Neural progenitor cell (in vitro differentiated cells): ENCODE data around the gene ZC3H18. TPM values are rescaled to one million over a fixed set of nuclear protein-coding genes. Genes with fewer than 3 reads are reported as not detected.

Source experiments
- DNase-seq: peaks from one replicate; pipeline ENCODE4 v3.0.0-alpha.2; 2016; ENCODE audit warnings: low spot score
- H2AFZ ChIP-seq: fragments of 200-600 bp; sonication (generic); replicated peaks from 2 replicates; pipeline ENCODE4 v1.6.1; 2016; ENCODE audit warnings: antibody characterized with exemption
- H3F3A ChIP-seq: fragments of 200-600 bp; sonication (generic); 2 replicates; pipeline ENCODE4 v1.6.1; 2016; ENCODE audit warnings: antibody characterized with exemption, low read depth
- H3K27ac ChIP-seq: fragments of 200-600 bp; sonication (generic); 2 replicates; pipeline ENCODE4 v1.5.1; 2016; ENCODE audit warnings: mild to moderate bottlenecking
- H3K27me3 ChIP-seq: fragments of 200-600 bp; sonication (generic); 2 replicates; pipeline ENCODE4 v1.6.1; 2016; ENCODE audit warnings: mild to moderate bottlenecking, moderate library complexity
- H3K36me3 ChIP-seq: fragments of 200-600 bp; sonication (generic); 2 replicates; pipeline ENCODE4 v1.5.1; 2016
- H3K4me1 ChIP-seq: fragments of 200-600 bp; sonication (generic); 2 replicates; pipeline ENCODE4 v1.6.1; 2016; ENCODE audit warnings: mixed run types
- H3K4me2 ChIP-seq: fragments of 200-600 bp; sonication (generic); 2 replicates; pipeline ENCODE4 v1.6.1; 2016
- H3K4me3 ChIP-seq: fragments of 200-600 bp; sonication (generic); 2 replicates; pipeline ENCODE4 v1.5.1; 2016
- H3K79me2 ChIP-seq: fragments of 200-600 bp; sonication (generic); 2 replicates; pipeline ENCODE4 v1.6.1; 2016; ENCODE audit warnings: low read depth
- H3K9ac ChIP-seq: fragments of 200-600 bp; sonication (generic); 2 replicates; pipeline ENCODE4 v1.6.1; 2016
- H3K9me3 ChIP-seq: fragments of 200-600 bp; sonication (generic); 2 replicates; pipeline ENCODE4 v1.5.1; 2016; ENCODE audit warnings: low read depth
- H4K20me1 ChIP-seq: fragments of 200-600 bp; sonication (generic); 2 replicates; pipeline ENCODE4 v1.6.1; 2016; ENCODE audit warnings: low read depth
- H3K27ac Mint-ChIP-seq: 3 replicates; pipeline ENCODE4 v1.8.0; 2021; ENCODE audit warnings: mixed read lengths
- H3K27me3 Mint-ChIP-seq: 2 replicates; pipeline ENCODE4 v1.8.0; 2022; ENCODE audit warnings: low read depth, mild to moderate bottlenecking, inconsistent platforms, moderate library complexity, mixed read lengths; ENCODE audit not compliant: insufficient read depth
- H3K36me3 Mint-ChIP-seq: 3 replicates; pipeline ENCODE4 v1.8.0; 2021; ENCODE audit warnings: mixed read lengths
- H3K4me1 Mint-ChIP-seq: 3 replicates; pipeline ENCODE4 v1.8.0; 2021; ENCODE audit warnings: mixed read lengths
- H3K4me3 Mint-ChIP-seq: 3 replicates; pipeline ENCODE4 v1.8.0; 2021; ENCODE audit warnings: mild to moderate bottlenecking, moderate library complexity, mixed read lengths
- H3K9me3 Mint-ChIP-seq: 3 replicates; pipeline ENCODE4 v1.8.0; 2020; ENCODE audit warnings: mixed read lengths
- EZH2 ChIP-seq: fragments of 200-600 bp; sonication (generic); IDR thresholded peaks from 2 replicates; pipeline ENCODE4 v1.6.1; 2017; ENCODE audit warnings: antibody characterized with exemption, mild to moderate bottlenecking, moderate library complexity
- EZH2phosphoT487 ChIP-seq: fragments of 200-600 bp; sonication (generic); IDR thresholded peaks from 2 replicates; pipeline ENCODE4 v1.6.1; 2017; ENCODE audit warnings: antibody characterized with exemption
- total RNA-seq: library from RNA; depleted of rRNA; stranded (reverse); fragments of >200 nt; gene quantifications from 2 replicates; pipeline ENCODE4 v1.2.3, GENCODE V29; 2015; ENCODE audit warnings: low replicate concordance
- TF ChIP-seq, protein P1 (sequence below): fragments of 200-600 bp; sonication (generic); IDR thresholded peaks from 2 replicates; pipeline ENCODE4 v1.5.1; 2017; ENCODE audit warnings: antibody characterized with exemption, mild to moderate bottlenecking

The ZC3H18 gene
- total RNA-seq, 1 donor from 2014 or later = 24.2 TPM

DNA sequence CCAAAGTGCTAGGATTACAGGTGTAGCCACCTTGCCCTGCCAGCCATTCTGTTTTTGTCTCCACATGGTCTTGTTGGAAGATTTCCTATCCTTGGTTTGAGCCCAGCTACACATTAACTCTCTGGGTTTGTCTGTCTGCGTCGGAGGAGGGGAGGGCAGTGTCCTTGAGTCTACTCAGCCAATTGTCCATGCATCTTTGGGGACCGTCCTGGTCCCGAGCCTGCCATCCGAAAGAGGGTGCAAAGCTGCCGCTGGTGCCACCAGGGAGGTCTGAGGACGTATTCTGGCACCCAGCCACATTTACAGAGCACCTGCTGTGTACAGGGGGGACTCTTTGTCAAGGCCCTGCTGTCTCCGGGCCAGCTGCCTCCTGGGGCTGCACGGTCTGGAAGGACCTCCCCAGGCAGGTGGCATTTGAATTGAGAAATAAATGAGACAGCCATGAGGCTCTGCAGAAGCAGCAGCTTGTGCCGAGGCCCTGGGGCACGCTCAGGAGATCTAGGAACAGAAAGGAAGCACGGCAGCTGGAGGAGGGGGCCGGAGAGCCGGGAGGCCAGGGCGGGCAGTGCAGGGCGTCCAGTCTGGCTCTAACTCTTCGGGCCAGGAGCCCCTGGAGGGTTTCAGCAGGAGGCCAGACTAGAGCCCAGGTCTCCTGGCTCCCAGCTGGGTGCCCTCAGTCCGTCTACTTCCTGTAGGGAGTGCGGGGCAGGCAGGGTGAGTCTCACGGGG lies 79.2 kb downstream of the ZC3H18 start:
- Histone ChIP-seq H3K79me2 (peaks cover 8% of the 10 kb centered on the region), H3K9ac (no peak overlapping the region), H3K9me3 (no peaks in the 10 kb centered on the region), H3K36me3 (no peaks in the 10 kb centered on the region), H3K27me3 (no peaks in the 10 kb centered on the region), H3F3A (peaks cover 6% of the 10 kb centered on the region), H2AFZ (no peak overlapping the region), H4K20me1 (peaks cover 20% of the 10 kb centered on the region), H3K4me2 (peak overlapping the region; percentile 95), H3K4me1 (peaks cover 10% of the 10 kb centered on the region), H3K4me3 (peak overlapping the region; percentile 79), H3K27ac (no peak overlapping the region)
- peak overlapping the region; percentile 65 for H3K4me3 Mint-ChIP-seq
- H3K27me3 Mint-ChIP-seq = peaks cover 9% of the 10 kb centered on the region
- TF ChIP-seq, protein P1, sequence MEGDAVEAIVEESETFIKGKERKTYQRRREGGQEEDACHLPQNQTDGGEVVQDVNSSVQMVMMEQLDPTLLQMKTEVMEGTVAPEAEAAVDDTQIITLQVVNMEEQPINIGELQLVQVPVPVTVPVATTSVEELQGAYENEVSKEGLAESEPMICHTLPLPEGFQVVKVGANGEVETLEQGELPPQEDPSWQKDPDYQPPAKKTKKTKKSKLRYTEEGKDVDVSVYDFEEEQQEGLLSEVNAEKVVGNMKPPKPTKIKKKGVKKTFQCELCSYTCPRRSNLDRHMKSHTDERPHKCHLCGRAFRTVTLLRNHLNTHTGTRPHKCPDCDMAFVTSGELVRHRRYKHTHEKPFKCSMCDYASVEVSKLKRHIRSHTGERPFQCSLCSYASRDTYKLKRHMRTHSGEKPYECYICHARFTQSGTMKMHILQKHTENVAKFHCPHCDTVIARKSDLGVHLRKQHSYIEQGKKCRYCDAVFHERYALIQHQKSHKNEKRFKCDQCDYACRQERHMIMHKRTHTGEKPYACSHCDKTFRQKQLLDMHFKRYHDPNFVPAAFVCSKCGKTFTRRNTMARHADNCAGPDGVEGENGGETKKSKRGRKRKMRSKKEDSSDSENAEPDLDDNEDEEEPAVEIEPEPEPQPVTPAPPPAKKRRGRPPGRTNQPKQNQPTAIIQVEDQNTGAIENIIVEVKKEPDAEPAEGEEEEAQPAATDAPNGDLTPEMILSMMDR = no peak
- TF ChIP-seq EZH2phosphoT487 (no peak), EZH2 (no peak)
- no peaks in the 10 kb centered on the region for H3K9me3 Mint-ChIP-seq
- H3K27ac Mint-ChIP-seq = peak overlapping the region; percentile 62
- H3K4me1 Mint-ChIP-seq = peaks cover 27% of the 10 kb centered on the region
- H3K36me3 Mint-ChIP-seq = peaks cover 2% of the 10 kb centered on the region
- DNase-seq = no peak

DNA sequence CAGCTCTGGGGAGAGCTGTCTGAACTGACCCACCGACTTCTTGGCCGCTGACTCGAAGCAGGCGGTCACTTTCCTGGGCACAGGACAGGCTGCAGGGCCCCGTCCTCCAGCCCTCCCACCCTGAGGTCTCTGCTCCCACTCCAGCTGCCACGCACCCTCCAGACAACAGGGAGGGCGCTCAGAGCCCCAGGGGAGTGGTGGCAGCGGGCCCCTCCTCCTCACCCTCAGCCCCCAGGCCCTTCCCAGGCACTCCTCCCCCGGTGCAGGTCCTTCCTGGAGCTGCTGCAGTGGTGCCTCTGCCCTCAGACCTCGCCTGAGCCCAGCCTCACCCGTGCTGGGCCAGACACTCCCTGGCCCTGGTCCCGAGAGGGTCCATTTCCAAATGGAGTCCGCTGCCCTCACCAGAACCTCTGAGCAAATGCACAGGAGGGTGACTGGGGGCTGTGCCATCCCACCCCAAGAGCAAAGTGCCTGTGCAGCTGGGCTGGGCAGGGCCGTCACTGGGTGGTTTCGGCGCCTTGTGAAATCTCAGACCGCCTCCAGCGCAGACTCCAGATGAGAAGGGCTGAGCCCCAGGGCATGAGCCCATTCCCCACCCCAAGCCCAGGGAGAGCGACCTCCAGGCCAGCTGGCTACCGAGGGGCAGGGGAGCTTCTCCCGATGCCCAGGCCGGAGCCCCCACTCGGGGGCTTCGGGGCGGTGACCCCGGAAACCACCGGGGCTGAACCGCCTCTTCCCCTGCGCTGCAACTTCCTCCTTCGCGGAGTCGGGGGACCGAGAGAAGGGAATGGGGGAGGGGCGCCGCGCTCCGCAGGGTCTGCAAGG lies 79.9 kb downstream of the ZC3H18 start:
- Mint-ChIP-seq H3K9me3 (no peaks in the 10 kb centered on the region), H3K27me3 (peaks cover 7% of the 10 kb centered on the region), H3K4me1 (peaks cover 19% of the 10 kb centered on the region), H3K36me3 (peaks cover 2% of the 10 kb centered on the region), H3K27ac (no peak overlapping the region), H3K4me3 (peak overlapping the region; percentile 84)
- H2AFZ ChIP-seq = no peak overlapping the region
- peak overlapping the region; percentile 95 for H3K4me2 ChIP-seq
- no peaks in the 10 kb centered on the region for H3K9me3 ChIP-seq
- H4K20me1 ChIP-seq = peaks cover 20% of the 10 kb centered on the region
- peaks cover 6% of the 10 kb centered on the region for H3F3A ChIP-seq
- no peaks in the 10 kb centered on the region for H3K36me3 ChIP-seq
- peak overlapping the region; percentile 79 for H3K4me3 ChIP-seq
- DNase-seq = peak; percentile 71
- H3K4me1 ChIP-seq = peaks cover 10% of the 10 kb centered on the region
- no peak overlapping the region for H3K27ac ChIP-seq
- peaks cover 8% of the 10 kb centered on the region for H3K79me2 ChIP-seq
- H3K9ac ChIP-seq = peak overlapping the region; percentile 48
- no peaks in the 10 kb centered on the region for H3K27me3 ChIP-seq
- TF ChIP-seq, protein P1 = no peak
- TF ChIP-seq EZH2phosphoT487 = no peak
- TF ChIP-seq EZH2 = no peak

DNA sequence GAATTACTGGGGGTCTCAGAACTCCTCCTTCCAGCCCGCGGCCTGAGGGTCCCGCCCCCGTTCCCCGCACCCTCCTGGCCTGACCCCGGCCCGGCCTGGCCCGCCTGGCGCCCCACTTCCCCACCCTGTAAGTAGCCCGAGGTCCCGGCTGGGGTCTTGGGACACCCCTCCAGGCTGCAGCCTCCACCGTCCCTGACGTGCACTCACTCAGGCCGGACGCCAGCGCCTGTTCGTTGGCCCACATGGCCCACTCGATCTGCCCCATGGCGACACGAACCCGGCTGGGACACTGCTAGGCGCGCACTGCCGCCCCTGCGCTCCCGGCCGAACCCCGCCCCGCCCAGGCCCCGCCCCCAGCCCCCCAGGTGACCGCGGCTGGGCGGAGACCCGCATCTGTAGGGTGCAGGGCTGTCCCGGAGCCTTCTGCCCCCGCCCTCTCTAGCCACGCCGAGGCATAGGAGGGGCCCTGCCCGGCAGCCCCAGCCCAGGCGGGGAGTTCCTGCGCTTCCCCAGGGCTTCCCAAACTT lies 80.6 kb downstream of the ZC3H18 start, which contains the start of gene CYBA:
Gene CYBA (minus strand): TSS at position 305 of the 527 bp plus-strand sequence. CDS start 40 bp downstream, at position 265.
- Histone ChIP-seq H3K79me2 (peaks cover 8% of the 10 kb centered on the region), H3K36me3 (no peaks in the 10 kb centered on the region), H3K27ac (no peak within 1 kb of the TSS), H4K20me1 (peaks cover 20% of the 10 kb centered on the region), H3F3A (peaks cover 6% of the 10 kb centered on the region), H3K9ac (peak within 1 kb of the TSS; percentile 48), H3K9me3 (no peaks in the 10 kb centered on the region), H3K4me2 (peak within 1 kb of the TSS; percentile 95), H3K4me3 (peak within 1 kb of the TSS; percentile 79), H3K4me1 (peaks cover 10% of the 10 kb centered on the region), H3K27me3 (no peaks in the 10 kb centered on the region), H2AFZ (no peak within 1 kb of the TSS)
- Mint-ChIP-seq H3K9me3 (no peaks in the 10 kb centered on the region), H3K36me3 (peaks cover 2% of the 10 kb centered on the region), H3K4me1 (peaks cover 14% of the 10 kb centered on the region), H3K4me3 (peak within 1 kb of the TSS; percentile 84), H3K27ac (no peak within 1 kb of the TSS), H3K27me3 (peaks cover 7% of the 10 kb centered on the region)
- DNase-seq = peak; percentile 72
- TF ChIP-seq EZH2 = no peak
- TF ChIP-seq EZH2phosphoT487 = no peak
- TF ChIP-seq, protein P1 = no peak
